K562 (cell line): ENCODE results near the gene CACNA1S. TPM values are rescaled to one million over a fixed set of nuclear protein-coding genes. Genes with fewer than 3 reads are reported as not detected.

Experiments
- BRD9 ChIP-seq: fragments of 450-650 bp; IDR thresholded peaks from 2 replicates; pipeline ENCODE4 v1.6.1; 2018; ENCODE audit warnings: low read depth; ENCODE audit not compliant: partially characterized antibody
- CC2D1A ChIP-seq: fragments of 450-650 bp; IDR thresholded peaks from 2 replicates; pipeline ENCODE4 v1.6.1; 2017; ENCODE audit warnings: mild to moderate bottlenecking
- GABPA ChIP-seq: fragments of 200-800 bp; sonication (Bioruptor generic); conservative IDR thresholded peaks from 2 replicates; pipeline ENCODE4 v1.6.1; 2016; ENCODE audit warnings: low read depth, missing genetic modification characterization, missing compliant biosample characterization
- GABPB1 ChIP-seq: sonication (generic); formaldehyde crosslinking; IDR thresholded peaks from 2 replicates; pipeline ENCODE4 v1.8.0; 2022; ENCODE audit warnings: mild to moderate bottlenecking, missing genetic modification reagents
- IFI16 ChIP-seq: fragments of 250-450 bp; sonication (Bioruptor Pico); IDR thresholded peaks from 2 replicates; pipeline ENCODE4 v2.1.2; 2022; ENCODE audit warnings: mild to moderate bottlenecking, inconsistent platforms
- JUN ChIP-seq, 2 experiments: sonication (generic) in 1 of 2; formaldehyde crosslinking in 1 of 2; IDR thresholded peaks; 2 replicates each; pipeline versions ENCODE4 v1.6.1 to v1.8.0; 2012 to 2022; ENCODE audit warnings: borderline replicate concordance in 2 of 2, mild to moderate bottlenecking in 2 of 2, improper control_type of control experiment in 1 of 2, low read depth in 1 of 2, low read length in 1 of 2, missing genetic modification reagents in 1 of 2
- KDM4B ChIP-seq, 2 experiments: fragments of 450-650 bp in 1 of 2; sonication (generic) in 1 of 2; IDR thresholded peaks; 2 replicates each; pipeline ENCODE4 v1.6.1; 2016 to 2017; ENCODE audit warnings: borderline replicate concordance in 2 of 2, antibody characterized with exemption in 1 of 2, low read depth in 1 of 2, mild to moderate bottlenecking in 1 of 2
- LEF1 ChIP-seq: fragments of 450-650 bp; IDR thresholded peaks from 2 replicates; pipeline ENCODE4 v1.6.1; 2016; ENCODE audit warnings: mild to moderate bottlenecking
- MCM3 ChIP-seq: fragments of 450-650 bp; IDR thresholded peaks from 2 replicates; pipeline ENCODE4 v1.6.1; 2016
- MEF2A ChIP-seq: IDR thresholded peaks from 2 replicates; pipeline ENCODE4 v1.6.1; 2011; ENCODE audit warnings: low read depth, mild to moderate bottlenecking, low read length, moderate library complexity; ENCODE audit not compliant: control insufficient read depth
- RBFOX2 ChIP-seq: fragments of 200-400 bp; formaldehyde crosslinking; IDR thresholded peaks from 2 replicates; pipeline ENCODE4 v1.6.1; 2017; ENCODE audit warnings: low read depth, mild to moderate bottlenecking, low read length, moderate library complexity
- RNF2 ChIP-seq: sonication (generic); IDR thresholded peaks from 2 replicates; pipeline ENCODE4 v1.6.1; 2016
- SNIP1 ChIP-seq: fragments of 450-650 bp; IDR thresholded peaks from 2 replicates; pipeline ENCODE4 v1.7.1; 2017; ENCODE audit warnings: low read depth, mild to moderate bottlenecking
- ZNF165 ChIP-seq: fragments of 250-450 bp; sonication (Bioruptor Pico); IDR thresholded peaks from 2 replicates; pipeline ENCODE4 v1.4.0; 2020; ENCODE audit warnings: borderline replicate concordance
- ZNF23 ChIP-seq: fragments of 250-450 bp; sonication (Bioruptor Pico); IDR thresholded peaks from 2 replicates; pipeline ENCODE4 v1.4.0; 2020; ENCODE audit warnings: mild to moderate bottlenecking
- ZNF3 ChIP-seq: fragments of 250-450 bp; sonication (Bioruptor Pico); IDR thresholded peaks from 2 replicates; pipeline ENCODE4 v1.5.0; 2021; ENCODE audit warnings: mild to moderate bottlenecking, moderate library complexity
- polyA plus RNA-seq, 8 experiments: library from polyadenylated mRNA; depleted of rRNA in 4 of 8; stranded (reverse) in 5 of 8; unstranded in 3 of 8; fragments of >200 nt; fragmentation: Nextera tagmentation in 2 of 8; fragmentation: Illumina TruSeq in 1 of 8; extraction: Ambion mirVana in 2 of 8; extraction: Trizol in 1 of 8; gene quantifications; 2 replicates each; pipeline versions ENCODE4 v1.2.1 to v1.2.3, GENCODE V29; 2011 to 2014; ENCODE audit warnings: inconsistent platforms in 1 of 8, missing spikeins in 1 of 8
- total RNA-seq, 7 experiments: library from RNA; depleted of rRNA in 6 of 7; stranded (reverse); fragments of >200 nt in 6 of 7; fragmentation: Illumina TruSeq in 2 of 7; extraction: Trizol in 2 of 7; gene quantifications; 2 replicates each; pipeline versions ENCODE4 v1.2.1 to v1.2.3, GENCODE V29; 2011 to 2021; ENCODE audit warnings: low replicate concordance in 1 of 7
- TF ChIP-seq, protein P1 (sequence below): fragments of 250-450 bp; sonication (Bioruptor Pico); IDR thresholded peaks from 2 replicates; pipeline ENCODE4 v1.4.0; 2020; ENCODE audit warnings: mild to moderate bottlenecking, moderate library complexity, borderline replicate concordance
- TF ChIP-seq, protein P2 (sequence below): sonication (generic); formaldehyde crosslinking; IDR thresholded peaks from 2 replicates; pipeline ENCODE4 v1.9.0; 2022; ENCODE audit warnings: mild to moderate bottlenecking, missing genetic modification reagents

Gene CACNA1S
- total and polyA plus RNA-seq, 9 of the 15 experiments (the other 6 are each of a cell fraction or from before 2014, with no cell fraction given) = not detected

DNA sequence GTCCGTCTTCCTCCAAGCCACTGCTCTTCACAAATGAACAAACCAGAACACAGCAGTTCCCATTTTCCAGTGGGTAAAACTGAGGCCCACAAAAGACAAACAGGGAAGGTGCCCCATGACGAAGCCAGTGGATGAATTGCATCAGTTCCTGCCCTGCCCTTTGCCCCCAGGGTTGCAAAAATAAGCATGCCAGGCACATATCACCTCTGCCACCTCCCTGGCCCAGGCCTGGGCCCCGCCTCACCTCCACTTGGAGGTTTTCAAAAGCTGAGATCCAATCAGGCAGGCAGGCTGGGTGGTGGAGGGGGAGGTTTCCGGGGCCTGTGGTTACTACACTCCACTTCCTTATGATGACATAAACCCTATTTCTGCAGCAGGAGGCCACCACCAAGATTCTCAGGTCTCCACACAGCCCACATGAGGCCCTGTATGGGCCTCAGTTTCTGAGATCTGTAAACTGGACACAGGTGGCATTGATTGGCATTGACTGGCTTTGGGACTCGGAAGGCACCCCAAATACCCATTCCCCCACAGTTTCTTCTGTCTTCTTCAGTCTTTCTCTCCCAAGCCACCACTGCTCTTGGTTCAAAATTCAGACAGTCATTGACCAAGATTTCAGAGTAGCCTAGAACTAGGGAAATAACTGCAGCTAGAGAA is 92.8 kb downstream of the CACNA1S start (continued):
- TF ChIP-seq, protein P1, sequence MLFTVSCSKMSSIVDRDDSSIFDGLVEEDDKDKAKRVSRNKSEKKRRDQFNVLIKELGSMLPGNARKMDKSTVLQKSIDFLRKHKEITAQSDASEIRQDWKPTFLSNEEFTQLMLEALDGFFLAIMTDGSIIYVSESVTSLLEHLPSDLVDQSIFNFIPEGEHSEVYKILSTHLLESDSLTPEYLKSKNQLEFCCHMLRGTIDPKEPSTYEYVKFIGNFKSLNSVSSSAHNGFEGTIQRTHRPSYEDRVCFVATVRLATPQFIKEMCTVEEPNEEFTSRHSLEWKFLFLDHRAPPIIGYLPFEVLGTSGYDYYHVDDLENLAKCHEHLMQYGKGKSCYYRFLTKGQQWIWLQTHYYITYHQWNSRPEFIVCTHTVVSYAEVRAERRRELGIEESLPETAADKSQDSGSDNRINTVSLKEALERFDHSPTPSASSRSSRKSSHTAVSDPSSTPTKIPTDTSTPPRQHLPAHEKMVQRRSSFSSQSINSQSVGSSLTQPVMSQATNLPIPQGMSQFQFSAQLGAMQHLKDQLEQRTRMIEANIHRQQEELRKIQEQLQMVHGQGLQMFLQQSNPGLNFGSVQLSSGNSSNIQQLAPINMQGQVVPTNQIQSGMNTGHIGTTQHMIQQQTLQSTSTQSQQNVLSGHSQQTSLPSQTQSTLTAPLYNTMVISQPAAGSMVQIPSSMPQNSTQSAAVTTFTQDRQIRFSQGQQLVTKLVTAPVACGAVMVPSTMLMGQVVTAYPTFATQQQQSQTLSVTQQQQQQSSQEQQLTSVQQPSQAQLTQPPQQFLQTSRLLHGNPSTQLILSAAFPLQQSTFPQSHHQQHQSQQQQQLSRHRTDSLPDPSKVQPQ = no peak
- no peak for TF ChIP-seq ZNF23 (CRISPR knock-in tag)
- peak; percentile 68 for TF ChIP-seq GABPB1 (CRISPR knock-in tag)
- TF ChIP-seq MCM3 = no peak
- no peak for TF ChIP-seq ZNF3 (CRISPR knock-in tag)
- TF ChIP-seq ZNF165 = no peak
- no peak for TF ChIP-seq SNIP1
- TF ChIP-seq GABPA = peak; percentile 87
- TF ChIP-seq CC2D1A = no peak
- 0 out of 4 replicates have a peak, but pooled peaks of 1 of the 2 experiments have one; percentile 39 for TF ChIP-seq KDM4B (IDR thresholded peaks at IDR 0.05; ENCODE audit: borderline replicate concordance in 2 of 2, low read depth in 1 of 2)
- TF ChIP-seq JUN (IDR thresholded peaks at IDR 0.05; ENCODE audit: borderline replicate concordance, low read depth, low read length) = peak; percentile 77; the same call in 1 of the 2 replicates
- peak; percentile 94; the same call in 1 of the 2 replicates for TF ChIP-seq JUN (CRISPR knock-in tag; IDR thresholded peaks at IDR 0.05; ENCODE audit: borderline replicate concordance)
- TF ChIP-seq RBFOX2 = peak; percentile 62
- TF ChIP-seq MEF2A = peak; percentile 96
- no peak for TF ChIP-seq IFI16 (CRISPR knock-in tag)
- peak; percentile 26 for TF ChIP-seq BRD9
- TF ChIP-seq, protein P2, sequence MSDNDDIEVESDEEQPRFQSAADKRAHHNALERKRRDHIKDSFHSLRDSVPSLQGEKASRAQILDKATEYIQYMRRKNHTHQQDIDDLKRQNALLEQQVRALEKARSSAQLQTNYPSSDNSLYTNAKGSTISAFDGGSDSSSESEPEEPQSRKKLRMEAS (CRISPR knock-in tag) = peak; percentile 39
- peak; percentile 72; the same call in 1 of the 2 replicates for TF ChIP-seq LEF1
- TF ChIP-seq RNF2 = peak; percentile 81; the same call in 1 of the 2 replicates
